Measurements from ENCODE around the gene ATG7. TPM values are rescaled to one million over a fixed set of nuclear protein-coding genes. Genes with fewer than 3 reads are reported as not detected.

ATG7 gene
- total RNA-seq, 2 experiments from 2014 or later = 21.7 to 28.4 TPM

DNA sequence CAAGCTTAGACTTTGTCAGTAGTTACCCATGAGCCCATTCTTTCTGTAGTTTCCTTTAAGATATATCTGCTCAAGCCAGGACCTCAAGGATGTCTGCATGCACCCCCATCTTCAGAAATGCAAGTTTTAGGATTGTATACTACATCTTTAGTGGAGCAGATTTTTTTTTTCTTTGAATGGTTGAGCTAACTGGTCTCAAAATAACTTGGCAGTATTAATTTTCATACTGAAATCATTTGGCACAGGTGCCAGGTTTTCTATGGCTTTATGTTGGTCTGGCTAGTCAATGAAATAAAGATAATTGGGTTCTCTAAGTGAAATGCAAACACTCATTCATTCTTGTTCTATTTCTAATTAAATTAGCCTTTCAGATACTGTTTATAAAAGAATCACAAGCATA lies 108.9 kb downstream of the ATG7 start:
- Histone ChIP-seq H3K4me2 (ENCODE audit: low read length) (no peak overlapping the region), H3K79me2 (ENCODE audit: insufficient read depth, low read depth, low read length) (no peaks in the 10 kb centered on the region), H3K4me1 (ENCODE audit: insufficient read depth, low read length, poor library complexity, severe bottlenecking) (peaks cover 7% of the 10 kb centered on the region), H3K4me3 (ENCODE audit: low read depth, low read length, poor library complexity, severe bottlenecking) (no peak overlapping the region), H3K9me3 (ENCODE audit: low read length) (no peaks in the 10 kb centered on the region), H4K20me1 (ENCODE audit: insufficient read depth, low read length) (no peaks in the 10 kb centered on the region), H3K36me3 (ENCODE audit: insufficient read depth, low read length) (no peaks in the 10 kb centered on the region), H2AFZ (ENCODE audit: low read length) (no peak overlapping the region), H3K9me2 (ENCODE audit: insufficient read depth, low read length) (no peaks in the 10 kb centered on the region), H3K27ac (ENCODE audit: low read depth, low read length, poor library complexity, severe bottlenecking) (no peak overlapping the region)
- TF ChIP-seq, protein P1, sequence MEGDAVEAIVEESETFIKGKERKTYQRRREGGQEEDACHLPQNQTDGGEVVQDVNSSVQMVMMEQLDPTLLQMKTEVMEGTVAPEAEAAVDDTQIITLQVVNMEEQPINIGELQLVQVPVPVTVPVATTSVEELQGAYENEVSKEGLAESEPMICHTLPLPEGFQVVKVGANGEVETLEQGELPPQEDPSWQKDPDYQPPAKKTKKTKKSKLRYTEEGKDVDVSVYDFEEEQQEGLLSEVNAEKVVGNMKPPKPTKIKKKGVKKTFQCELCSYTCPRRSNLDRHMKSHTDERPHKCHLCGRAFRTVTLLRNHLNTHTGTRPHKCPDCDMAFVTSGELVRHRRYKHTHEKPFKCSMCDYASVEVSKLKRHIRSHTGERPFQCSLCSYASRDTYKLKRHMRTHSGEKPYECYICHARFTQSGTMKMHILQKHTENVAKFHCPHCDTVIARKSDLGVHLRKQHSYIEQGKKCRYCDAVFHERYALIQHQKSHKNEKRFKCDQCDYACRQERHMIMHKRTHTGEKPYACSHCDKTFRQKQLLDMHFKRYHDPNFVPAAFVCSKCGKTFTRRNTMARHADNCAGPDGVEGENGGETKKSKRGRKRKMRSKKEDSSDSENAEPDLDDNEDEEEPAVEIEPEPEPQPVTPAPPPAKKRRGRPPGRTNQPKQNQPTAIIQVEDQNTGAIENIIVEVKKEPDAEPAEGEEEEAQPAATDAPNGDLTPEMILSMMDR (conservative IDR thresholded peaks at IDR 0.05; ENCODE audit: low read length) = no peak
- TF ChIP-seq EZH2phosphoT487 (IDR thresholded peaks at IDR 0.05; ENCODE audit: borderline replicate concordance, low read depth, low read length) = no peak
- ChIA-PET POLR2A (interaction anchor here (1.1 to 1.2 kb wide), 2 partner anchors 263 to 268 kb away, joined by 3 to 4 read pairs; partner anchors contain the start of gene VGLL4), CTCF (ENCODE audit: unreplicated experiment) (interaction anchor here (1.0 kb wide), 1 partner anchor 10 kb away, joined by 3 read pairs; no protein-coding TSS in a partner anchor)
- intact Hi-C loops (cut with micrococcal nuclease; ENCODE audit: unreplicated experiment) = no loop called here
- BruUV-seq (replicated peaks) = no TSS peak
- no peak for DNase-seq (ENCODE audit: low spot score)

DNA sequence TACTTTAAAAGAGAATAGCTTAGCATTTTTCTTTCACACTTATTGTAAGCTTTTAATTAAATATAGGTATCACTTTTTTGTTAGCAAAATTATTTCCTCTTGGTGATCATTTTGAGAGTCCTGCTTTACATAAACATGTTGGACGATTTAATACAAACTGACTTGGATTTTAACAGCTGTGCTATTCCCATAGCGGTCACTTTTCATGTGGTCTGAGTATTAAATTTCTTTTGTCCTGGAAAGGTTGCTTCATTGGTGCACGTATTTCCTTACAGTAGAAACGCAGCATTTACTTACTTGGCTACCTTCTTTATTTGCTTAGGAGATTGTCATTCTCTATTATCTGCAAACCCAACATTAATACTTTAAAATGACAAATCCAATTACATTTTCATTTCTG lies 109.4 kb downstream of the ATG7 start:
- Histone ChIP-seq H3K9me3 (ENCODE audit: low read length) (no peaks in the 10 kb centered on the region), H3K4me2 (ENCODE audit: low read length) (no peak overlapping the region), H2AFZ (ENCODE audit: low read length) (no peak overlapping the region), H3K9me2 (ENCODE audit: insufficient read depth, low read length) (no peaks in the 10 kb centered on the region), H3K4me1 (ENCODE audit: insufficient read depth, low read length, poor library complexity, severe bottlenecking) (peaks cover 7% of the 10 kb centered on the region), H3K79me2 (ENCODE audit: insufficient read depth, low read depth, low read length) (no peaks in the 10 kb centered on the region), H4K20me1 (ENCODE audit: insufficient read depth, low read length) (no peaks in the 10 kb centered on the region), H3K4me3 (ENCODE audit: low read depth, low read length, poor library complexity, severe bottlenecking) (no peak overlapping the region), H3K36me3 (ENCODE audit: insufficient read depth, low read length) (no peaks in the 10 kb centered on the region), H3K27ac (ENCODE audit: low read depth, low read length, poor library complexity, severe bottlenecking) (no peak overlapping the region)
- DNase-seq (ENCODE audit: low spot score) = no peak
- TF ChIP-seq EZH2phosphoT487 (IDR thresholded peaks at IDR 0.05; ENCODE audit: borderline replicate concordance, low read depth, low read length) = no peak
- TF ChIP-seq, protein P1 (conservative IDR thresholded peaks at IDR 0.05; ENCODE audit: low read length) = no peak
- CTCF ChIA-PET (ENCODE audit: unreplicated experiment) = interaction anchor here (1.0 kb wide), 1 partner anchor 10 kb away, joined by 3 read pairs; no protein-coding TSS in a partner anchor
- no TSS peak for BruUV-seq (replicated peaks)
- intact Hi-C loops (cut with micrococcal nuclease; ENCODE audit: unreplicated experiment) = no loop called here
- POLR2A ChIA-PET = interaction anchor here (1.1 to 1.2 kb wide), 2 partner anchors 263 to 268 kb away, joined by 3 to 4 read pairs; partner anchors contain the start of gene VGLL4

DNA sequence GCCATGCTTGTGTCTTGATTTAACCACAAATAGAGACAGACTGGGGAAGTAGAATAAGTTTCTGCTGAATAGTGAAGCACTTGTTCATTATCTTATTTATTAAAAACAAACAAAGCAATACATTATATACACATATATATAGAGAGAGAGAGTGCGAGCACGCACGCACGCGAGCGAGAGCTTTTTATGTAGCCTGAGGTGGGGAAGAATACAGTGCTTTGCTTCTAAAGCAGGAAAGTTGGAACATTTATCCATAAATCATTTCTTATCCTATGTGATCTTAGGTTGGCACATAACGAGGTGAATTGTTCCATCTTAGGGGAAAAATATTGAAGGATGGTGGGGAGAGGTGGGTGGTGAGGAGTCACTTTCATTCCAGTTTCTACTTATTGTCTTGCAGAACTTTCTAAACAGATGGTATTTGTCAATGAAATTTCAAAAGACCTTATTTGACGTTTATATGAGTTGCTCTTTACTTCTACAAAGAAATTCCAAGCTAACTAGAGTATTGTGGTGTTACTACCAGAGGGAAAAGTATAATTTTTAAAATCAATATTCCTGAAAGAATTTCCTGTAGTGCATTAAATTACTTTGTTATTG lies 110.0 kb downstream of the ATG7 start:
- POLR2A ChIA-PET = interaction anchor here (1.1 to 1.2 kb wide), 2 partner anchors 262 to 267 kb away, joined by 3 to 4 read pairs; partner anchors contain the start of gene VGLL4
- CTCF ChIA-PET (ENCODE audit: unreplicated experiment) = interaction anchor here (1.0 kb wide), 1 partner anchor 9 kb away, joined by 3 read pairs; no protein-coding TSS in a partner anchor

More for the DNA sequence above, 110.0 kb downstream of the ATG7 start:
- no peak overlapping the region for H2AFZ ChIP-seq (ENCODE audit: low read length)
- intact Hi-C loops (cut with micrococcal nuclease; ENCODE audit: unreplicated experiment) = no loop called here
- no peaks in the 10 kb centered on the region for H3K9me2 ChIP-seq (ENCODE audit: insufficient read depth, low read length)
- no peak overlapping the region for H3K27ac ChIP-seq (ENCODE audit: low read depth, low read length, poor library complexity, severe bottlenecking)
- no peaks in the 10 kb centered on the region for H3K36me3 ChIP-seq (ENCODE audit: insufficient read depth, low read length)
- TF ChIP-seq, protein P1 (conservative IDR thresholded peaks at IDR 0.05; ENCODE audit: low read length) = no peak
- DNase-seq (ENCODE audit: low spot score) = no peak
- H3K79me2 ChIP-seq (ENCODE audit: insufficient read depth, low read depth, low read length) = no peaks in the 10 kb centered on the region
- no TSS peak for BruUV-seq (replicated peaks)
- no peaks in the 10 kb centered on the region for H4K20me1 ChIP-seq (ENCODE audit: insufficient read depth, low read length)
- no peak overlapping the region for H3K4me3 ChIP-seq (ENCODE audit: low read depth, low read length, poor library complexity, severe bottlenecking)
- H3K4me2 ChIP-seq (ENCODE audit: low read length) = no peak overlapping the region
- peaks cover 7% of the 10 kb centered on the region for H3K4me1 ChIP-seq (ENCODE audit: insufficient read depth, low read length, poor library complexity, severe bottlenecking)
- no peaks in the 10 kb centered on the region for H3K9me3 ChIP-seq (ENCODE audit: low read length)

Data from OCI-LY7 (cell line).